Hair follicle dermal papilla cell (primary cell): ENCODE results near the gene DEFB124. TPM values are rescaled to one million over a fixed set of nuclear protein-coding genes. Genes with fewer than 3 reads are reported as not detected.

Source experiments
- total RNA-seq: library from RNA; depleted of rRNA; stranded (reverse); fragments of >200 nt; gene quantifications from 2 replicates; pipeline ENCODE4 v1.2.3, GENCODE V29; 2012

DEFB124 gene
- not detected in 2 replicates for total RNA-seq

GRCh38 chr20:31474758-31475427 lies at the start of gene DEFB124, which contains the start of gene REM1:
Gene DEFB124 (minus strand): TSS chr20:31475127. CDS start chr20:31473013, 2,114 bp downstream.
Gene REM1 (plus strand): TSS chr20:31475288. CDS start chr20:31476446, 1,158 bp downstream.

GRCh38 chr20:31514154-31515071 lies 39.5 kb upstream of the DEFB124 start, which contains the start of gene HM13:
Gene HM13 (plus strand): TSS chr20:31514442. CDS start chr20:31514552, 110 bp downstream.

GRCh38 chr20:31440012-31440659 lies 34.8 kb downstream of the DEFB124 start, which contains the start of gene DEFB123:
Gene DEFB123 (plus strand): TSS chr20:31440632. CDS start chr20:31440699, 67 bp downstream.

Other genes with a start within 250 kb of the DEFB124 start
- not detected in 2 replicates for gene DEFB115, start 217.5 kb downstream of the DEFB124 start, total RNA-seq
- gene DEFB116, start 166.5 kb downstream of the DEFB124 start, total RNA-seq, result not detected in 2 replicates
- not detected in 2 replicates for gene DEFB118, start 106.5 kb downstream of the DEFB124 start, total RNA-seq
- not detected in 2 replicates for gene DEFB119, start 84.5 kb downstream of the DEFB124 start, total RNA-seq
- not detected in 2 replicates for gene DEFB121, start 68.9 kb downstream of the DEFB124 start, total RNA-seq
- not detected in 2 replicates for gene DEFB123, start 34.5 kb downstream of the DEFB124 start, total RNA-seq
- 0.16 and 0.36 TPM in 2 replicates for gene REM1, start 161 bp upstream of the DEFB124 start, total RNA-seq
- 94.1 and 99.8 TPM in 2 replicates for gene HM13, start 39.3 kb upstream of the DEFB124 start, total RNA-seq
- 17.8 and 26.0 TPM in 2 replicates for gene ID1, start 130.2 kb upstream of the DEFB124 start, total RNA-seq
- not detected in 2 replicates for gene COX4I2, start 162.8 kb upstream of the DEFB124 start, total RNA-seq
- 77.1 and 98.5 TPM in 2 replicates for gene BCL2L1, start 247.7 kb upstream of the DEFB124 start, total RNA-seq